ENCODE results near the gene ANO3. TPM values are rescaled to one million over a fixed set of nuclear protein-coding genes. Genes with fewer than 3 reads are reported as not detected.

Gene ANO3
- total and polyA plus RNA-seq, 2 experiments from 2014 or later = not detected

- no peak overlapping the region for H3K4me3 ChIP-seq
- H3K36me3 Mint-ChIP-seq (ENCODE audit: low read depth) = no peaks in the 10 kb centered on the region
- no peaks in the 10 kb centered on the region for H3K27me3 Mint-ChIP-seq (ENCODE audit: insufficient read depth, low read depth, poor library complexity)
- no peaks in the 10 kb centered on the region for H4K20me1 ChIP-seq (replicated peaks; ENCODE audit: insufficient read depth)
- no peak overlapping the region for H3K4me3 Mint-ChIP-seq
- H3K9me3 Mint-ChIP-seq = no peaks in the 10 kb centered on the region
- TF ChIP-seq ETS1 (IDR thresholded peaks at IDR 0.05) (no peak), ZNF331 (CRISPR knock-in tag; IDR thresholded peaks at IDR 0.05; ENCODE audit: low read depth) (no peak), POLR2AphosphoS5 (IDR thresholded peaks at IDR 0.05; ENCODE audit: low read depth) (no peak), NANOG (IDR thresholded peaks at IDR 0.05; ENCODE audit: borderline replicate concordance) (no peak), CREB1 (CRISPR knock-in tag; IDR thresholded peaks at IDR 0.05; ENCODE audit: low read depth) (no peak), EZH2phosphoT487 (IDR thresholded peaks at IDR 0.05; ENCODE audit: unreplicated experiment) (no peak), REST (IDR thresholded peaks at IDR 0.05; ENCODE audit: unreplicated experiment) (no peak), EZH2 (IDR thresholded peaks at IDR 0.05; ENCODE audit: low read depth, unreplicated experiment) (no peak), STAT1 (IDR thresholded peaks at IDR 0.05; ENCODE audit: unreplicated experiment) (no peak), CTCF (conservative IDR thresholded peaks at IDR 0.05; ENCODE audit: low read depth in 2 of 2) (no peak), ZNF114 (CRISPR knock-in tag; IDR thresholded peaks at IDR 0.05) (no peak), JUNB (IDR thresholded peaks at IDR 0.05; ENCODE audit: unreplicated experiment) (no peak), ZNF462 (CRISPR knock-in tag; IDR thresholded peaks at IDR 0.05) (no peak)
- no peaks in the 10 kb centered on the region; the same call in 1 of the 2 replicates for H3K9me2 ChIP-seq (ENCODE audit: insufficient read depth)
- H3K27ac ChIP-seq (ENCODE audit: low read depth) = no peak overlapping the region
- peaks cover 8% of the 10 kb centered on the region for H3K4me1 Mint-ChIP-seq
- DNase-seq (ENCODE audit: low spot score) (no peak), ATAC-seq (no peak)
- H3K36me3 ChIP-seq (ENCODE audit: insufficient read depth) = no peaks in the 10 kb centered on the region
- no peaks in the 10 kb centered on the region for H3K27me3 ChIP-seq (ENCODE audit: insufficient read depth)
- H2AFZ ChIP-seq = no peak overlapping the region
- peaks cover 4% of the 10 kb centered on the region; the same call in 1 of the 2 replicates for H3K4me1 ChIP-seq (ENCODE audit: insufficient read depth)
- H3K4me2 ChIP-seq = no peak overlapping the region
- H3K27ac Mint-ChIP-seq = no peak overlapping the region
- no peaks in the 10 kb centered on the region for H3F3A ChIP-seq (replicated peaks; ENCODE audit: low read depth)
- H3K79me2 ChIP-seq (replicated peaks; ENCODE audit: insufficient read depth) = no peaks in the 10 kb centered on the region
Measured at GRCh38 chr11:26706181-26706580, 374.3 kb downstream of the ANO3 start.

All from GM23338 (cell line).